Neuronal stem cell (in vitro differentiated cells): ENCODE data around the gene KLHL34.

Experiments used
- DNase-seq: peaks from one replicate; pipeline ENCODE4 v3.0.0-alpha.2; 2013; ENCODE audit warnings: low spot score
- H2AFZ ChIP-seq: one replicate; pipeline ENCODE4 v1.6.1; 2013; ENCODE audit warnings: mild to moderate bottlenecking, low read length, inconsistent platforms
- H2AK5ac ChIP-seq: 2 replicates; pipeline ENCODE4 v1.6.1; 2013; ENCODE audit warnings: low read depth, mild to moderate bottlenecking, inconsistent platforms, low read length, moderate library complexity, mixed read lengths
- H2BK120ac ChIP-seq: 2 replicates; pipeline ENCODE4 v1.6.1; 2013; ENCODE audit warnings: low read depth, mild to moderate bottlenecking, inconsistent platforms, low read length, moderate library complexity, mixed read lengths
- H2BK12ac ChIP-seq: one replicate; pipeline ENCODE4 v1.6.1; 2013; ENCODE audit warnings: low read length, inconsistent platforms
- H2BK15ac ChIP-seq: 2 replicates; pipeline ENCODE4 v1.6.1; 2013; ENCODE audit warnings: mild to moderate bottlenecking, low read length, inconsistent platforms, mixed read lengths
- H2BK5ac ChIP-seq: one replicate; pipeline ENCODE4 v1.6.1; 2013; ENCODE audit warnings: inconsistent platforms, mild to moderate bottlenecking, low read length, moderate library complexity
- H3K14ac ChIP-seq: one replicate; pipeline ENCODE4 v1.6.1; 2013; ENCODE audit warnings: low read length, inconsistent platforms
- H3K18ac ChIP-seq: 2 replicates; pipeline ENCODE4 v1.6.1; 2013; ENCODE audit warnings: low read length, inconsistent platforms
- H3K23ac ChIP-seq: 2 replicates; pipeline ENCODE4 v1.6.1; 2013; ENCODE audit warnings: low read depth, mild to moderate bottlenecking, mixed read lengths, low read length, inconsistent platforms; ENCODE audit not compliant: poor library complexity
- H3K27ac ChIP-seq: replicated peaks from 3 replicates; pipeline ENCODE4 v1.5.1; 2013; ENCODE audit warnings: low read length, inconsistent platforms
- H3K27me3 ChIP-seq, 3 experiments: 2 replicates each; pipeline ENCODE4 v1.6.1; 2013; ENCODE audit warnings: low read length in 3 of 3, mild to moderate bottlenecking in 2 of 3, inconsistent platforms in 1 of 3, low read depth in 1 of 3, mixed read lengths in 1 of 3, moderate library complexity in 1 of 3; ENCODE audit not compliant: control insufficient read depth in 3 of 3, insufficient read depth in 3 of 3
- H3K36me3 ChIP-seq, 2 donors: replicated peaks in 1 of 2; 2 replicates each; pipeline ENCODE4 v1.6.1; 2013; ENCODE audit warnings: low read length in 2 of 2; ENCODE audit not compliant: control insufficient read depth in 2 of 2, insufficient read depth in 2 of 2
- H3K4ac ChIP-seq: 2 replicates; pipeline ENCODE4 v1.6.1; 2013; ENCODE audit warnings: inconsistent platforms, mild to moderate bottlenecking, low read length, moderate library complexity
- H3K4me1 ChIP-seq, 2 donors: 1 replicate in 1 of 2; 2 replicates in 1 of 2; pipeline ENCODE4 v1.6.1; 2013; ENCODE audit warnings: low read length in 2 of 2, low read depth in 1 of 2; ENCODE audit not compliant: control insufficient read depth in 2 of 2, insufficient read depth in 1 of 2
- H3K4me2 ChIP-seq: one replicate; pipeline ENCODE4 v1.6.1; 2013; ENCODE audit warnings: mild to moderate bottlenecking, low read length, inconsistent platforms; ENCODE audit not compliant: insufficient read depth, poor library complexity, severe bottlenecking
- H3K4me3 ChIP-seq, 2 donors: 2 replicates each; pipeline ENCODE4 v1.5.1; 2013; ENCODE audit warnings: low read length in 2 of 2, mild to moderate bottlenecking in 2 of 2, inconsistent platforms in 1 of 2, moderate library complexity in 1 of 2
- H3K79me1 ChIP-seq: one replicate; pipeline ENCODE4 v1.6.1; 2013; ENCODE audit warnings: low read depth, mild to moderate bottlenecking, inconsistent platforms, low read length, moderate library complexity
- H3K9ac ChIP-seq: one replicate; pipeline ENCODE4 v1.6.1; 2013; ENCODE audit warnings: mild to moderate bottlenecking, low read depth, low read length, inconsistent platforms; ENCODE audit not compliant: poor library complexity
- H3K9me3 ChIP-seq, 2 donors: replicated peaks in 1 of 2; 2 replicates each; pipeline versions ENCODE3 to v1.6.1; 2013; ENCODE audit warnings: low read length in 2 of 2, mild to moderate bottlenecking in 2 of 2, inconsistent platforms in 1 of 2, low read depth in 1 of 2, mixed read lengths in 1 of 2, moderate library complexity in 1 of 2; ENCODE audit not compliant: control insufficient read depth in 2 of 2, insufficient read depth in 1 of 2
- H4K8ac ChIP-seq: one replicate; pipeline ENCODE4 v1.6.1; 2013; ENCODE audit warnings: low read depth, mild to moderate bottlenecking, inconsistent platforms, low read length, moderate library complexity
- H4K91ac ChIP-seq: one replicate; pipeline ENCODE4 v1.6.1; 2013; ENCODE audit warnings: low read length, low read depth, mild to moderate bottlenecking, inconsistent platforms; ENCODE audit not compliant: poor library complexity
- WGBS, 2 donors: extraction: QIAGEN DNeasy Blood & Tissue Kit; methylation state at CpG; one replicate each; pipeline ENCODE4 v1.1.7; 2013; ENCODE audit warnings: missing lambda C conversion rate in 2 of 2, mixed read lengths in 1 of 2; ENCODE audit not compliant: insufficient read length in 2 of 2, insufficient replicate concordance in 1 of 2; ENCODE audit errors: extremely low coverage in 2 of 2; 5-methylcytosine and 5-hydroxymethylcytosine counted together

KLHL34 gene

DNA sequence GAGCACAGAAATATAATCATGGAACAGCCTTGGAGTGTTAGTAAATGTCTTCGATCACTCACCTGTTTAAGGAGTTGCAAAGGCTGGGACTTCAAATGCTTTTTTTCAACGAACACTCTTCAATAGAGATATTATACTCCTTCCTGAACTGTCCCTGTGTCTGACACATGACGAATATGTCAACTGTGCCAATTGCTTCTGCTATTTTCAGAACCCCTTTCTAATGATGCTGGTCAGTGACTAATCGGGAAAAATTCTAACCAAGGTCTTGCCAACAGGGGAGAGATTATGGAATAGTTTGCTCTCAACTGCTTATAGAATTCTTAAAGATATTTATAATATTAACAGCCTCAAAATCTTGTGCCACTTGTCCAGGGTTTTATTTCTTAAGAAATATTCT, 8.5 kb upstream of the KLHL34 start:
- Histone ChIP-seq H3K18ac (no peak overlapping the region), H4K8ac (no peak overlapping the region), H2BK120ac (no peak overlapping the region), H3K14ac (no peak overlapping the region), H3K27ac (no peak overlapping the region), H3K4ac (no peak overlapping the region), H2AK5ac (no peak overlapping the region), H3K27me3 (no peaks in the 10 kb centered on the region), H3K23ac (no peak overlapping the region), H2BK15ac (no peak overlapping the region), H3K79me1 (no peaks in the 10 kb centered on the region), H2AFZ (no peak overlapping the region), H2BK12ac (no peak overlapping the region), H2BK5ac (no peak overlapping the region), H3K9me3 (no peaks in the 10 kb centered on the region), H3K4me2 (no peak overlapping the region), H3K9ac (no peak overlapping the region), H3K4me3 (no peak overlapping the region), H3K36me3 (no peaks in the 10 kb centered on the region), H3K4me1 (no peaks in the 10 kb centered on the region), H4K91ac (no peak overlapping the region)
- no CpG with 5 or more reads among the region's 4 CpGs for WGBS, 2 donors
- DNase-seq, result no peak

DNA sequence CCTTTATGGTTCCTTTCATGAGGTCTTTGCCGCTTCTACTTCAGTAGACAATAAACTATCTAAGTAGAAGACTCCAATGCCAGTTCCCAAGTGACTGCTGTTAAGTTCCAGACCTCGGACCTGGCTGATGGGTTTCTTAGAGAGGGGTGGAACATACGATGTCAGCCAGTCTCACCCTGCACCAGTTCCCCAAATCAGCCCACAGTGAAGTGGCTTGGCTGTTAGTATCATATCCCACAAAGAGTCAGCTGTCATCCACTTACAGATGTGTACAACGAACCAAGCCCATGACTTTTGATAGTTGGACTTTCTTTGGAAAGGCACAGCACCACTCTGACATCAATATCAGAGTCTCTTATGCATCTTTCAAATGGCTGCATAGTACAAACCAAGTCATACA, 8.1 kb upstream of the KLHL34 start:
- Histone ChIP-seq H3K14ac (no peak overlapping the region), H2BK120ac (no peak overlapping the region), H3K23ac (no peak overlapping the region), H3K4ac (no peak overlapping the region), H2AK5ac (no peak overlapping the region), H3K9ac (no peak overlapping the region), H3K79me1 (no peaks in the 10 kb centered on the region), H2BK15ac (no peak overlapping the region), H3K18ac (no peak overlapping the region), H2BK5ac (no peak overlapping the region), H2AFZ (no peak overlapping the region), H2BK12ac (no peak overlapping the region), H4K91ac (no peak overlapping the region), H3K4me2 (no peak overlapping the region), H3K9me3 (no peaks in the 10 kb centered on the region), H3K4me3 (no peak overlapping the region), H4K8ac (no peak overlapping the region), H3K27me3 (no peaks in the 10 kb centered on the region), H3K27ac (no peak overlapping the region), H3K36me3 (no peaks in the 10 kb centered on the region), H3K4me1 (no peaks in the 10 kb centered on the region)
- no peak for DNase-seq
- no CpG with 5 or more reads among the region's 4 CpGs for WGBS, 2 donors

DNA sequence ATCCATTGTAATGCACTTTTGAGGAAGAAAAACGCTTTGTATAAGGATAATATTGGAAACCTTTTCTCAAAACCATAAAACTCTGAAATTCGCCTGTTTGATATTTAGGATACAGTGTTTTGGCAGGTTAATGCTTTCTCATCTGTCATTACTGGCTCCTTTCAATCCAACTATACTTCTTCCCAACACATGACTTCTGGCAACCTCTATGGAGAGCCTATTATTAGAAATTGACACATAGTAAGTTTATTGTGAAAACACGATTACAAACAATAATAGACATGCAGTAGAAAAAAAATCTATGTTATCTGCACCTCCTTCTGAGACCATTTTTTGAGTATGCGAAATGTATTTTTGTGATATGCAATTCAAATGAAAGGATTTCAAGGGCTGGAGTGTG, 4.6 kb upstream of the KLHL34 start:
- Histone ChIP-seq H3K4ac (no peak overlapping the region), H3K27me3 (no peaks in the 10 kb centered on the region), H3K4me2 (no peak overlapping the region), H2AK5ac (no peak overlapping the region), H3K9ac (no peak overlapping the region), H2AFZ (no peak overlapping the region), H4K8ac (no peak overlapping the region), H3K23ac (no peak overlapping the region), H2BK120ac (no peak overlapping the region), H4K91ac (no peak overlapping the region), H3K14ac (no peak overlapping the region), H2BK15ac (no peak overlapping the region), H2BK12ac (no peak overlapping the region), H3K4me3 (no peak overlapping the region), H2BK5ac (no peak overlapping the region), H3K18ac (no peak overlapping the region), H3K4me1 (no peaks in the 10 kb centered on the region), H3K79me1 (no peaks in the 10 kb centered on the region), H3K27ac (no peak overlapping the region), H3K36me3 (no peaks in the 10 kb centered on the region), H3K9me3 (no peaks in the 10 kb centered on the region)
- no peak for DNase-seq
- no CpG with 5 or more reads among the region's 4 CpGs for WGBS, 2 donors

DNA sequence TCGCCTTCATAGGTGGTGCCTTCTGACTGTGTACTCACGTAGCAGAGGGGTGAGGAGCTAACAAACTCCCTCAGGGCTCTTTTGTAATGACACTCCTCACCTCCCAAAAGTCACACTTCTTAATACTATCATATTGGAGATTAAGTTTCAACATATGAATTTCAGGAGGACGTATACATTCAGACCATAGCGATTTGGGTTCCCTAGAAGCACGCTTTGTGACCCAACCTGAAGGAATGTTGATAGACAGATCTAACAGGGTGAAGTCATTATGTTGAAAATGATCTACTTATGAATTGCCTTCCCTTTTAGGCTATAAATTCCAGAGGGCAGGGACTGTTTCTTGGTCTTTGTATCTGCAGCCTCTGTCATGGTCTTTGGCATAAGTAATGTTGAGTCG, 3.2 kb upstream of the KLHL34 start:
- H3K23ac ChIP-seq, result no peak overlapping the region
- H2AFZ ChIP-seq, result no peak overlapping the region
- no peak overlapping the region for H3K4me3 ChIP-seq
- no peaks in the 10 kb centered on the region for H3K79me1 ChIP-seq
- H2BK5ac ChIP-seq, result no peak overlapping the region
- H4K8ac ChIP-seq, result no peak overlapping the region
- H3K27ac ChIP-seq, result no peak overlapping the region
- no peak overlapping the region for H3K4ac ChIP-seq
- DNase-seq, result no peak
- no peaks in the 10 kb centered on the region for H3K36me3 ChIP-seq
- H2AK5ac ChIP-seq, result no peak overlapping the region
- H3K9ac ChIP-seq, result no peak overlapping the region
- H2BK12ac ChIP-seq, result no peak overlapping the region
- no peak overlapping the region for H2BK120ac ChIP-seq
- no peak overlapping the region for H2BK15ac ChIP-seq
- no peaks in the 10 kb centered on the region for H3K4me1 ChIP-seq
- no peak overlapping the region for H3K4me2 ChIP-seq
- H3K14ac ChIP-seq, result no peak overlapping the region
- H4K91ac ChIP-seq, result no peak overlapping the region
- no peaks in the 10 kb centered on the region for H3K27me3 ChIP-seq
- WGBS, 2 donors, result no CpG with 5 or more reads among the region's 6 CpGs
- H3K18ac ChIP-seq, result no peak overlapping the region
- H3K9me3 ChIP-seq, result no peaks in the 10 kb centered on the region
